GM20000 (cell line): ENCODE results near the gene BEND2.
"Not testable (repeated sequence)": the region's sequence is repeated elsewhere in the genome, so short reads cannot be mapped to it uniquely, and the experiment has no call there.

Experiments used
- DNase-seq: peaks from one replicate; pipeline ENCODE4 v3.0.0; 2012; ENCODE audit warnings: low spot score
- TF ChIP-seq, protein P1 (sequence below): IDR thresholded peaks from 2 replicates; pipeline ENCODE4 v1.5.1; 2012; ENCODE audit warnings: mild to moderate bottlenecking, control low read depth; ENCODE audit errors: extremely low read depth, missing control alignments

BEND2 gene

DNA sequence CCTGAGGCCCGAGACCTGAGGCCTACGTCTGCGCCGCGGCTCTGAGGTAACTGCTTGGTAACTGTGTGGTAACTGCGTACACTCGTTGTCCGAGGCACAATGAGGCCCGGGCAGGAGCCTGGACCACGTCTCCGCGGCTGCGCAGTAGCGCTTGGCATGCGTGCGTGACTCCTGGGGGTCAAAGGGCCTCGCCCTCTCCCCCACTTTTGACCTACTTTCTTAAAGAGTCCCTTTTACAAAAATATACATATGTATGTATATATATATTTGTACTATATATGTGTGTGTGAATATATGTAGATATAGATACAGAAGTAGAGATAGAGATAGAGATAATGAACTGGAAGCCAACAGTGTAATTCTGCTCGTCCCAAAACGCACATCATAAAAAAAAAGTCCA, at the start of gene BEND2:
Gene BEND2 (minus strand): TSS at position 101 of the 400 bp plus-strand sequence. CDS start 136 bp downstream, outside the sequence.
- TF ChIP-seq, protein P1, sequence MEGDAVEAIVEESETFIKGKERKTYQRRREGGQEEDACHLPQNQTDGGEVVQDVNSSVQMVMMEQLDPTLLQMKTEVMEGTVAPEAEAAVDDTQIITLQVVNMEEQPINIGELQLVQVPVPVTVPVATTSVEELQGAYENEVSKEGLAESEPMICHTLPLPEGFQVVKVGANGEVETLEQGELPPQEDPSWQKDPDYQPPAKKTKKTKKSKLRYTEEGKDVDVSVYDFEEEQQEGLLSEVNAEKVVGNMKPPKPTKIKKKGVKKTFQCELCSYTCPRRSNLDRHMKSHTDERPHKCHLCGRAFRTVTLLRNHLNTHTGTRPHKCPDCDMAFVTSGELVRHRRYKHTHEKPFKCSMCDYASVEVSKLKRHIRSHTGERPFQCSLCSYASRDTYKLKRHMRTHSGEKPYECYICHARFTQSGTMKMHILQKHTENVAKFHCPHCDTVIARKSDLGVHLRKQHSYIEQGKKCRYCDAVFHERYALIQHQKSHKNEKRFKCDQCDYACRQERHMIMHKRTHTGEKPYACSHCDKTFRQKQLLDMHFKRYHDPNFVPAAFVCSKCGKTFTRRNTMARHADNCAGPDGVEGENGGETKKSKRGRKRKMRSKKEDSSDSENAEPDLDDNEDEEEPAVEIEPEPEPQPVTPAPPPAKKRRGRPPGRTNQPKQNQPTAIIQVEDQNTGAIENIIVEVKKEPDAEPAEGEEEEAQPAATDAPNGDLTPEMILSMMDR: no peak
- no peak for DNase-seq

DNA sequence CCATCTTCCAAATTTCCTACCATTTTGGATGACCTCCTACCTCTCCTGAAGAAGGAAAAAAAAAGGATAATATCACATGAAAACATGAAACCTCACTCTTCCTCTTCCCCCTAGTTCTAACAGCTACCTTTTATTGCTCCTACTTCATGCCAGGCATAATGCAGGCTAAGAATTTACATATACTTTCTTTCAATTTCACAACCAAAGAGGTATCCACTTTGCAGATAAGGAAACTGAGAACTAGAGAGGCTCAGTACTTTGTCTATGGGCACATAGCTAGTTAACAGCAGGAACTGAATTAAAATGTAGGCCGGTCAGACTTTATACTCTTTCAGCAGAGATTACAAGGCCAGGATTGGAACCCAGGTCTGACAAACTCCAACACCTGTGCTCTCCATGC, 34.4 kb upstream of the BEND2 start:
- DNase-seq: no peak
- TF ChIP-seq, protein P1: no peak

DNA sequence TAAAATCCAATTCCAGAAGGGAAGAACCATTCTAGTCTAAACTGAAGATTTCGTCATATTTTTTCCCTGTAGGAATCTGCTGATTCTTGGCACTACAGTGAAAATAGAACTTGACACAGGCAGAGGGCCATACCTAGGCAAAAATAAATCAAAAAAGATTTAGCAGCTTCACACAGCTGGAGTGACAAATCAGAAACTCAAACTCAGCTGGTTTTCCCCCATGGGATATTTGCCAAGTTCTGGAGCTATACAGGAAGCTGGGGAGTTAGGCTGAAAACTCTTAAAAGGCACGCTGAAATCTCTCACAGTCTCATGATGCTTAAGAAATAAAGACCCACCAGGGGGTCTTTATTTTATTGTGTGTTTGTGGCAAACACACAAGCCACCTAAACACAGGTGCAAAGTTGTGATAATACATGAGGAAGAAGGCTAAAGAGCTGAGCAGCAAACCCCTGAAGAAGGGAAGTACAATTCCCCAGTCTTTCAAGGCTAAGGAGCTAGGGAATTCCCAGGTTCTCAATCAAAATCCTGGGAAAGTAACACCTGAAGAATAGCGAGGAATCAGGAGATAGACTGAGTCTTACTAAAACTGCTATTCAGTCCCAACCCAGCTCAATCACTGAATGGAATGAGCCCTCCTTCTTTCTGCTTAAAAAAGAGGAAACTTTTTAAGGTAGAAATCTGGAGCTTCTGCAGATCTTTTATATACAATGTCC, 32.1 kb upstream of the BEND2 start:
- TF ChIP-seq, protein P1: no peak

DNA sequence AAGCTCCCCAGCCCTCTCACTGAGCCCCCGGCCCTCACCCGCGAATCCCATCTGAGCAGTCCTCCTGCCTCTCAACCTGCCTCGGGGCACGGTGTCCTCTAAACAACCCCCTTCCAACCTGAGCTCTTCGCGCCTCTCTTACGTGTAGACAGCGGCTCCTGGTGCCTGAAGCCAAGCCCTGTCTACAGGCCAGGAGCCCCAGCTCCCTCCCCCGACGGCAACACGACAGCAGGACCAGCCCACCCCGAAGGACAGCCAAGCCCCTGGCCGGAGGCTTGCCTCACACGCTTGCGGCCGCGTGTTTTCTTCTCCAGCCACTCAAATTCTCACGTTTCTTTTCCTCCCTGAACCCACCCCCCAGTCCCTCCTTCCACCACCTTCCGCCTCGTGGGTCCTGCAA, 9.0 kb upstream of the BEND2 start:
- DNase-seq: not testable (repeated sequence)

More for the DNA sequence above, 32.1 kb upstream of the BEND2 start:
- no peak for DNase-seq

DNA sequence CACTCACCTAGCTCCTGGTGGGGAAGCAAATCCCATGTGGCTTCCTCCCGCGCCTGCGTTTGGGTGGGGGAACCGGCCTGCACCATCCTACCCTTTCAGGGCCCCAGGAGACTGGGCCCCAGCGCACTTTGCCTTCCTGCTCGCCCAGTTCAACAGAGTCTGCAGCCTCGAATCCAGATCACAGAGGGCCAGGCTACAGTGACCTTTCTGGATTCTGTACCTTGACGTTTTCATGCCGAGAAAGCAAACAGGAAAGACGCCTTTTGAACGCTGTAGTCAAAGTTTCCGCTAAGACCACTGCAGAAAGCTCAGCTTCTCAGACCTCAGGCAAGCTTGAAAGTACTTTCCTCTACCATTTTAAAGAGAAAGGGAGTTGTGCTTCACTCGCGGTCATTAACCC, 7.4 kb upstream of the BEND2 start:
- no peak for DNase-seq
- TF ChIP-seq, protein P1: no peak

DNA sequence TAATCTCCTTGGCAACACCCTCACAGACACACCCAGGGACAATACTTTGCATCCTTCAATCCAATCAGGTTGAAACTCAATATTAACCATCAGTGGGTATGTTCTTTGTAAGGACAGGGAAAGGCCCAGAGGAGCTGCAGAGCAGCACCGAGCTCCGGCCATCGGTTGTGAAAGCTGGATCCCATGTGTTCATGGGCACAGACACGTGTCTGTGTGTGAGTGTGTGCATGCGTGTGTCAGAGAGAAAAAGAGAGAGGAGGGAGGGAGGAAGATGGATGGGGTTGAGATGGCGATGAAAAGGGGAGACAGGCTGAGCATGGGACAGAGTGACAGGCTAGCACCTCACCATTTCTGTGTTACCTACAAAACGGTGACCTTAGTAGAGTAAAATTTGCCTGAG, 6.8 kb upstream of the BEND2 start:
- TF ChIP-seq, protein P1: no peak
- no peak for DNase-seq

DNA sequence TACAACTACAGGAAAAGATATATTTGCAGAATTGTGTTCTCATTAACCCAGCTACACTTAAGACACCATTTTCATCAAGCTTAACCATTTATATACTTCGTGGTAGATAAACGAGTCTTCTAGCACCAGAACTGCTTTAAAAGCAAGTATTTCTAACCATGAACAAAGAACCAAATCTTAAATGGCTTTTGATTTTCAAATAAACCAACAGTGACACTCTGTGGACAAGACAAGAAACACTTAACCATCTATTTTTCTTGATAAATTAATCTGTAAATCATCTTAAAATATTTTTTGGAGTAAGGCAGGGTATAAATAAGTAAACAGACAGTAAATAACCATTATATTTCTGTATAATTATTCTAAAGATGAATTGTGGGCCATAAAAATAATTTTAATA, 10.2 kb downstream of the BEND2 start:
- TF ChIP-seq, protein P1: no peak
- DNase-seq: no peak

DNA sequence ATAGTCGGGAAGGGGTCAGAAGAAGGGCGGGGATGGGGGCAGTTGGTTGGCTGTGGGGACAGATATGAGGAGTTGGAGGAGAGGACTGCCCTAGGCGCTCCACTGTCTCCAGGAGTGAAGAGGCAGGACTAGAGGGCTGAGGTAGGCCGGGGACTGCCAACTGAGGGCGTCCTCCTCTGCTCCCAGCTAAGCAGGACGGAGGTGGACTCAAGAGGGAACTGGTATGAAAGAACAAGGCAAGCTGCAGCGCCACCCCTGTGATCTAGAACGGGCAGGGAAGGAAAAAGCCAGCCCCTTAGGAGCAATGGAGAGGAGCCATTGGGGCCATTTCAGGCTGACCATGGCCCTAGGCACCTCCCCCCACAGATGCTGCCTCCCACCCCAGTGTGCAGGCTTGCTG, 14.0 kb downstream of the BEND2 start:
- TF ChIP-seq, protein P1: no peak
- no peak for DNase-seq
